Liver (tissue), 3 donors: ENCODE measurements around the gene LRRC72.

ENCODE experiments used
- JUND ChIP-seq, 2 donors: IDR thresholded peaks; 2 replicates each; pipeline ENCODE4 v1.6.1; 2016; ENCODE audit warnings: antibody characterized with exemption in 2 of 2
- RAD21 ChIP-seq, 2 donors: IDR thresholded peaks; 2 replicates each; pipeline ENCODE4 v1.6.1; 2016; ENCODE audit warnings: antibody characterized with exemption in 2 of 2, mild to moderate bottlenecking in 2 of 2
- TAF1 ChIP-seq: conservative IDR thresholded peaks from 2 replicates; pipeline ENCODE4 v1.6.1; 2016; ENCODE audit warnings: antibody characterized with exemption, mild to moderate bottlenecking
- TF ChIP-seq, protein P1 (sequence below): fragments of 150-350 bp; IDR thresholded peaks from 2 replicates; pipeline ENCODE4 v1.5.1; 2017; ENCODE audit warnings: improper control_type of control experiment, low read depth, low read length; ENCODE audit not compliant: missing input control
- TF ChIP-seq, protein P2 (sequence below): IDR thresholded peaks from 2 replicates; pipeline ENCODE4 v1.6.1; 2016; ENCODE audit warnings: antibody characterized with exemption, mild to moderate bottlenecking
- donor health status: healthy.
- donor health status: healthy.

DNA sequence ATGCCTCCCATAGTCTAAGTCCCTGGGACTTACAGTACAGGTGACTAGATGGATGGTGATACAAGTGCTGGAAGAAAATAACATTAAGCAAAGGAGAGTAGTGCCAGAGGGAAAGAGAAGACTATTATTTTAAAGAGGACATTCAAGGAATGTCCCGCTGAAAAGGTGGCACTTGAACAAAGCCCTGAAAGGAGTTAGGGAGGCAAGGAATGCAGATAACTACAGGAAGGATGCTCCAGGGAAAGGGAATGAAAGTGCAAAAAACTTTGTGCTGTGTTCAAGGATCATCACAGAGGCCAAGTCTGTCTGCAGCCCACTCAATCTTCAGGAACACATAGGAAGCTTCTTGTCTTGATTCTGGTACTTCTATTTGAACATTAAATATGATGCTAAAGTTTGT lies 104.0 kb downstream of the LRRC72 start:
- TF ChIP-seq, protein P1, sequence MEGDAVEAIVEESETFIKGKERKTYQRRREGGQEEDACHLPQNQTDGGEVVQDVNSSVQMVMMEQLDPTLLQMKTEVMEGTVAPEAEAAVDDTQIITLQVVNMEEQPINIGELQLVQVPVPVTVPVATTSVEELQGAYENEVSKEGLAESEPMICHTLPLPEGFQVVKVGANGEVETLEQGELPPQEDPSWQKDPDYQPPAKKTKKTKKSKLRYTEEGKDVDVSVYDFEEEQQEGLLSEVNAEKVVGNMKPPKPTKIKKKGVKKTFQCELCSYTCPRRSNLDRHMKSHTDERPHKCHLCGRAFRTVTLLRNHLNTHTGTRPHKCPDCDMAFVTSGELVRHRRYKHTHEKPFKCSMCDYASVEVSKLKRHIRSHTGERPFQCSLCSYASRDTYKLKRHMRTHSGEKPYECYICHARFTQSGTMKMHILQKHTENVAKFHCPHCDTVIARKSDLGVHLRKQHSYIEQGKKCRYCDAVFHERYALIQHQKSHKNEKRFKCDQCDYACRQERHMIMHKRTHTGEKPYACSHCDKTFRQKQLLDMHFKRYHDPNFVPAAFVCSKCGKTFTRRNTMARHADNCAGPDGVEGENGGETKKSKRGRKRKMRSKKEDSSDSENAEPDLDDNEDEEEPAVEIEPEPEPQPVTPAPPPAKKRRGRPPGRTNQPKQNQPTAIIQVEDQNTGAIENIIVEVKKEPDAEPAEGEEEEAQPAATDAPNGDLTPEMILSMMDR = no peak
- no peak for TF ChIP-seq TAF1
- TF ChIP-seq RAD21 (IDR thresholded peaks at IDR 0.05) = no peak
- TF ChIP-seq, protein P2, sequence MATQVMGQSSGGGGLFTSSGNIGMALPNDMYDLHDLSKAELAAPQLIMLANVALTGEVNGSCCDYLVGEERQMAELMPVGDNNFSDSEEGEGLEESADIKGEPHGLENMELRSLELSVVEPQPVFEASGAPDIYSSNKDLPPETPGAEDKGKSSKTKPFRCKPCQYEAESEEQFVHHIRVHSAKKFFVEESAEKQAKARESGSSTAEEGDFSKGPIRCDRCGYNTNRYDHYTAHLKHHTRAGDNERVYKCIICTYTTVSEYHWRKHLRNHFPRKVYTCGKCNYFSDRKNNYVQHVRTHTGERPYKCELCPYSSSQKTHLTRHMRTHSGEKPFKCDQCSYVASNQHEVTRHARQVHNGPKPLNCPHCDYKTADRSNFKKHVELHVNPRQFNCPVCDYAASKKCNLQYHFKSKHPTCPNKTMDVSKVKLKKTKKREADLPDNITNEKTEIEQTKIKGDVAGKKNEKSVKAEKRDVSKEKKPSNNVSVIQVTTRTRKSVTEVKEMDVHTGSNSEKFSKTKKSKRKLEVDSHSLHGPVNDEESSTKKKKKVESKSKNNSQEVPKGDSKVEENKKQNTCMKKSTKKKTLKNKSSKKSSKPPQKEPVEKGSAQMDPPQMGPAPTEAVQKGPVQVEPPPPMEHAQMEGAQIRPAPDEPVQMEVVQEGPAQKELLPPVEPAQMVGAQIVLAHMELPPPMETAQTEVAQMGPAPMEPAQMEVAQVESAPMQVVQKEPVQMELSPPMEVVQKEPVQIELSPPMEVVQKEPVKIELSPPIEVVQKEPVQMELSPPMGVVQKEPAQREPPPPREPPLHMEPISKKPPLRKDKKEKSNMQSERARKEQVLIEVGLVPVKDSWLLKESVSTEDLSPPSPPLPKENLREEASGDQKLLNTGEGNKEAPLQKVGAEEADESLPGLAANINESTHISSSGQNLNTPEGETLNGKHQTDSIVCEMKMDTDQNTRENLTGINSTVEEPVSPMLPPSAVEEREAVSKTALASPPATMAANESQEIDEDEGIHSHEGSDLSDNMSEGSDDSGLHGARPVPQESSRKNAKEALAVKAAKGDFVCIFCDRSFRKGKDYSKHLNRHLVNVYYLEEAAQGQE = no peak
- TF ChIP-seq JUND (IDR thresholded peaks at IDR 0.05) = no peak
